Measurements from ENCODE around the gene DCBLD2. TPM values are rescaled to one million over a fixed set of nuclear protein-coding genes. Genes with fewer than 3 reads are reported as not detected.
A peak's percentile ranks its signal among the peaks of the same experiment; 100 is the strongest.

The DCBLD2 gene
- total and polyA plus RNA-seq, 2 experiments from 2014 or later: 68.3 to 203 TPM

GRCh38 chr3:98786364-98787006 lies 115.0 kb downstream of the DCBLD2 start:
- peak; percentile 29 for DNase-seq
- Histone ChIP-seq H3K4me1 (ENCODE audit: insufficient read depth) (peaks cover 30% of the 10 kb centered on the region), H3K9me2 (ENCODE audit: insufficient read depth) (no peaks in the 10 kb centered on the region), H3K9me3 (ENCODE audit: low read depth) (no peaks in the 10 kb centered on the region), H2AFZ (no peak overlapping the region), H3K9ac (no peak overlapping the region), H3K27me3 (replicated peaks; ENCODE audit: insufficient read depth) (no peaks in the 10 kb centered on the region), H3K36me3 (ENCODE audit: low read depth) (no peaks in the 10 kb centered on the region), H4K20me1 (ENCODE audit: insufficient read depth) (no peaks in the 10 kb centered on the region), H3K4me2 (ENCODE audit: unreplicated experiment) (no peak overlapping the region), H3F3A (ENCODE audit: insufficient read depth) (peaks cover 72% of the 10 kb centered on the region), H3K79me2 (ENCODE audit: insufficient read depth) (no peaks in the 10 kb centered on the region), H3K27ac (no peak overlapping the region), H3K4me3 (no peak overlapping the region)
- no peak for TF ChIP-seq EZH2phosphoT487 (IDR thresholded peaks at IDR 0.05; ENCODE audit: insufficient read depth, low read depth)
- TF ChIP-seq EZH2 (IDR thresholded peaks at IDR 0.05; ENCODE audit: insufficient read depth, poor library complexity, severe bottlenecking): no peak
- 96 to 97% methylated on average over 4 of the region's 4 CpGs for WGBS, 2 experiments (ENCODE audit: low coverage in 1 of 2, low lambda C conversion rate in 2 of 2, missing lambda C conversion rate in 2 of 2)
- in situ Hi-C loops (cut with MboI): no loop called here

- 60 to 63% methylated on average over 3 of the region's 3 CpGs for WGBS, 2 experiments (ENCODE audit: low coverage in 1 of 2, low lambda C conversion rate in 2 of 2, missing lambda C conversion rate in 2 of 2)
These were observed 116.6 kb downstream of the DCBLD2 start for GRCh38 chr3:98784666-98785600.

GRCh38 chr3:98784042-98784441 lies 117.5 kb downstream of the DCBLD2 start:
- Histone ChIP-seq H3K27ac (no peak overlapping the region), H3F3A (ENCODE audit: insufficient read depth) (peaks cover 65% of the 10 kb centered on the region), H3K4me1 (ENCODE audit: insufficient read depth) (peaks cover 41% of the 10 kb centered on the region), H3K9ac (no peak overlapping the region), H3K4me3 (no peak overlapping the region), H3K27me3 (replicated peaks; ENCODE audit: insufficient read depth) (no peaks in the 10 kb centered on the region), H3K9me2 (ENCODE audit: insufficient read depth) (no peaks in the 10 kb centered on the region), H3K79me2 (ENCODE audit: insufficient read depth) (no peaks in the 10 kb centered on the region), H3K9me3 (ENCODE audit: low read depth) (no peaks in the 10 kb centered on the region), H3K36me3 (ENCODE audit: low read depth) (no peaks in the 10 kb centered on the region), H2AFZ (no peak overlapping the region), H3K4me2 (ENCODE audit: unreplicated experiment) (no peak overlapping the region), H4K20me1 (ENCODE audit: insufficient read depth) (no peaks in the 10 kb centered on the region)
- no peak for DNase-seq
- WGBS, 2 experiments (ENCODE audit: low coverage in 1 of 2, low lambda C conversion rate in 2 of 2, missing lambda C conversion rate in 2 of 2): 83 to 84% methylated on average over 5 of the region's 5 CpGs
- TF ChIP-seq EZH2 (IDR thresholded peaks at IDR 0.05; ENCODE audit: insufficient read depth, poor library complexity, severe bottlenecking) (no peak), EZH2phosphoT487 (IDR thresholded peaks at IDR 0.05; ENCODE audit: insufficient read depth, low read depth) (no peak)
- in situ Hi-C loops (cut with MboI): no loop called here

More at GRCh38 chr3:98784666-98785600, 116.6 kb downstream of the DCBLD2 start:
- TF ChIP-seq EZH2 (IDR thresholded peaks at IDR 0.05; ENCODE audit: insufficient read depth, poor library complexity, severe bottlenecking): no peak
- 0 out of 2 replicates have a peak, but pooled peaks have one; percentile 23 for TF ChIP-seq EZH2phosphoT487 (IDR thresholded peaks at IDR 0.05; ENCODE audit: insufficient read depth, low read depth)
- DNase-seq: peak; percentile 83
- H3K9ac ChIP-seq: no peak overlapping the region
- peaks cover 63% of the 10 kb centered on the region for H3F3A ChIP-seq (ENCODE audit: insufficient read depth)
- H4K20me1 ChIP-seq (ENCODE audit: insufficient read depth): no peaks in the 10 kb centered on the region
- peak overlapping the region; percentile 33 for H3K27ac ChIP-seq
- H3K4me3 ChIP-seq: no peak overlapping the region
- in situ Hi-C loops (cut with MboI): no loop called here
- H3K9me2 ChIP-seq (ENCODE audit: insufficient read depth): no peaks in the 10 kb centered on the region
- peaks cover 32% of the 10 kb centered on the region for H3K4me1 ChIP-seq (ENCODE audit: insufficient read depth)
- H3K36me3 ChIP-seq (ENCODE audit: low read depth): no peaks in the 10 kb centered on the region
- no peaks in the 10 kb centered on the region for H3K79me2 ChIP-seq (ENCODE audit: insufficient read depth)
- H2AFZ ChIP-seq: no peak overlapping the region
- peak overlapping the region; percentile 40 for H3K4me2 ChIP-seq (ENCODE audit: unreplicated experiment)
- H3K27me3 ChIP-seq (replicated peaks; ENCODE audit: insufficient read depth): no peaks in the 10 kb centered on the region
- H3K9me3 ChIP-seq (ENCODE audit: low read depth): no peaks in the 10 kb centered on the region

GRCh38 chr3:98782824-98783500 lies 118.5 kb downstream of the DCBLD2 start:
- Histone ChIP-seq H3K9ac (no peak overlapping the region), H3K36me3 (ENCODE audit: low read depth) (no peaks in the 10 kb centered on the region), H3K9me3 (ENCODE audit: low read depth) (no peaks in the 10 kb centered on the region), H3K4me1 (ENCODE audit: insufficient read depth) (peaks cover 52% of the 10 kb centered on the region), H3F3A (ENCODE audit: insufficient read depth) (peaks cover 65% of the 10 kb centered on the region), H3K4me3 (no peak overlapping the region), H3K27ac (no peak overlapping the region), H3K4me2 (ENCODE audit: unreplicated experiment) (no peak overlapping the region), H2AFZ (no peak overlapping the region), H3K79me2 (ENCODE audit: insufficient read depth) (no peaks in the 10 kb centered on the region), H3K27me3 (replicated peaks; ENCODE audit: insufficient read depth) (no peaks in the 10 kb centered on the region), H3K9me2 (ENCODE audit: insufficient read depth) (no peaks in the 10 kb centered on the region), H4K20me1 (ENCODE audit: insufficient read depth) (no peaks in the 10 kb centered on the region)
- WGBS, 2 experiments (ENCODE audit: low coverage in 1 of 2, low lambda C conversion rate in 2 of 2, missing lambda C conversion rate in 2 of 2): 71 to 73% methylated on average over 8 of the region's 8 CpGs
- in situ Hi-C loops (cut with MboI): no loop called here
- TF ChIP-seq EZH2 (IDR thresholded peaks at IDR 0.05; ENCODE audit: insufficient read depth, poor library complexity, severe bottlenecking) (no peak), EZH2phosphoT487 (IDR thresholded peaks at IDR 0.05; ENCODE audit: insufficient read depth, low read depth) (no peak)
- DNase-seq: no peak

All from GM23248 (cell line).